HS-27A (cell line): Measurements from ENCODE around the gene TMEM190.
"Not testable (repeated sequence)": the region's sequence is repeated elsewhere in the genome, so short reads cannot be mapped to it uniquely, and the experiment has no call there.

Source experiments
- DNase-seq: peaks from one replicate; pipeline ENCODE4 v3.0.0-alpha.2; 2012; ENCODE audit warnings: low read depth, missing footprints

TMEM190 gene

DNA sequence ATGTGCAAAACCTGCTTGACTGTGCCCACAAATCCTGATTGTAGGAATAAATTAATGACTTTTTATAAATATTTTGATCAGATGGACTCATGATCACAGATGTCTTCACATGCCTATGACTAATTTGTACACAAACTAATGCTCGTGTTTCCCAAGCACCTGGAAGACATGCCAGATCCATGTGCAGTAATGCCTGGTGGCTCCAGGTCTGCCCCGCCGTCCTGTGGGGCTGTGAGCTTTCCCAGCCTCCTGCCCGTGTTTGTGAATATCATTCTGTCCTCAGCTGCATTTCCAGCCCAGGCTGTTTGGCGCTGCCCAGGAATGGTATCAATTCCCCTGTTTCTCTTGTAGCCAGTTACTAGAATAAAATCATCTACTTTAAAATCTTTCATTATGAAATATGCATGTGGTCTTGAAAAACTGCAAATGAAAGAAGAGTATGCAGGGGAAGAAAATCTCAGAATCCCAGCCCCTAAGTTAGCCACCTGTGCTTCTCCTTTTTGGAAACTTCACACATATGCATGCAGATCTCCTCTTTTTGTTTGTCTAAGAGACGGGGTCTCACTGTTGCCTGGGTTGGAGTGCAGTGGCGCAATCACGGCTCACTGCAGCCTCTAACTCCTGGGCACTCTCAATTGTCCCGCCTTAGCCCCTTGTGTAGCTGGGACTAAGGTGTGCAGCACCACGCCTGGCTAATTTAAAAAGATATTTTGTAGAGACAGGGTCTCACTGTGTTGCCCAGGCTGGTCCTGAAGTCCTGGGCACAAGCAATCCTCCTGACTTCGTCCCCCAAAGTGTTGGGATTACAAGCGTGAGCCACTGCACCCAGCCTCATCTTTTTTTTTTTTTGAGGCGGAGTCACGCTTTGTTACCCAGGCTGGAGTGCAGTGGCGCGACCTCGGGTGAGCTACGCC is 15.3 kb downstream of the TMEM190 start:
- no peak for DNase-seq

- DNase-seq, result no peak
Measured at GRCh38 chr19:55392820-55393761, 16.5 kb downstream of the TMEM190 start.

- no peak for DNase-seq
Measured at GRCh38 chr19:55398200-55398925, 21.7 kb downstream of the TMEM190 start.

DNA sequence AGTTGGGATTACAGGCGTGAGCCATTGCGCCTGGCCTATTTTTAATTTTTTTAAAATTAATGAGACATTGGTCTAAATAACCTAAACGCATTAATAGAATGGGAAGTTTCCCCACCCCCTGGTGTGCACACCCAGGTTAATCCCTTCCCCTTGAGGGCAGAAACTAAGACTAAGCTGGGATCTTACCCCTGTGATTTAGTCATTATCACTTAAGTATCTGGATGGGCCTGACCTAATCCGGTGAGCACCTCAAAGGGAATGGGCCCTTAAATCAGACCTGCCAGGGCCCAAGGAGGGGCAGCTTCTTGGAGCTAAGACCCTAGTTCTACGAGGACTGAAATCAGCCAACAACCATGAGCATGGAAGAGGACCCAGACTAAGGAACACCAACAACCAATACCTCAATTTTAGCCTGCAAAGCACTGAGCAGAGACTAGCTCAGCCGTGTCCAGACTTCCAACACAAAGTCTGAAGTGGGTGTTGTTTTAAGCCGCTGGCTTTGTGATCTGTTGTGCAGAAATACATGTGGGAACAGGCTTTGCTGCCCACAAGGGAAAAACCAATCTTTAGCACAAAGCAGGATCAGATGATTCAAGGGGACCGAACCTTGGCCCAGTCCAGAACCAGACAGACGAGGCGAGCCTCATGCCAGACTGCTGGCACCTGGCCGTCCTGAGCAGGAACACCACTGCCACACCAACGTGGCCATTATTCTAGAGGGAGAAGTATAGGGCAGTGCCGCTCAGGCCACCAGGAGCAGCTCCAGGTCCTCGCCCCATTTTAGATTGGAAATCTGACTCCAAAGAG is 23.9 kb downstream of the TMEM190 start:
- no peak for DNase-seq

DNA sequence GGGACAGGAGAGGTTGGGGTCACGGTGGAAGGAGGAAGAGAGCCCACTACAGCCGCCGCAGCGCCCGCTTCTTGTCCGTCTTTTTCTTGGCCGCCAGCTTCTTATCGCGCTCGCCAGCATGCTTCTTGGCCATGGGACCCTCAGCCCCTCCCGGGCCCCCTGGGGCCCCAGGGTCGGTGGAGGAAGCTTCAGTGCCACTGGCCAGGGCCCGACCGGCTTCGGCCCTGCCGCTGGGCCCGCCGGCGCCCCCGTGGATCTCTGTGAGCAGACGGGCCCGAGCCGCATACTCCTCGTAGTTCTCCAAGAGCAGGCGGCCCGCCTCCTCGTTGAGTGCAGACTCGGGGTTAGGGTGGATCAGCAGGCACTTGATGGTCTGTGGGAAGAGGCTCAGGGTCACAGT is 24.8 kb downstream of the TMEM190 start:
- not testable (repeated sequence) for DNase-seq

DNA sequence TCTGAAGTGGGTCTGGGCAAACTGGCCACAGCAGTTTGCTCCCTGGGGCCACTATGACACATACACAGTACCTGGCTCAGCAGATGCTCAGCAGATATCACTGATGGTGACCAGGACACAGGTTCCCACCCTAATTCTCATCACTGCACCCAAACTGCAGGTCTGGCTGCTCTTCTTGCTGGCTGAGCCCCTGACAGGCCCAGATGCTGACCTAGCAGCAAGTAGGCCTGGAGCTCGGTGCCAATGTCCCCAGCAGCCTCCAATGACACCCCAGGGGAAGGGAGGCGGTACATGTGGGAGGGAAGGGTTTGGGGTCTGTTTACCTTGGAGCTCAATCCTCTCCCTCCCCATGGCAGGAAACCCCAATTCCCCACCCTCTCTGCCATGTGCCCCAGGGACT is 25.9 kb downstream of the TMEM190 start:
- no peak for DNase-seq

- DNase-seq, result no peak
Measured at GRCh38 chr19:55405638-55406037, 29.0 kb downstream of the TMEM190 start.

GRCh38 chr19:55406091-55406825 is 29.6 kb downstream of the TMEM190 start:
- no peak for DNase-seq

GRCh38 chr19:55406826-55407549 is 30.4 kb downstream of the TMEM190 start:
- no peak for DNase-seq

DNA sequence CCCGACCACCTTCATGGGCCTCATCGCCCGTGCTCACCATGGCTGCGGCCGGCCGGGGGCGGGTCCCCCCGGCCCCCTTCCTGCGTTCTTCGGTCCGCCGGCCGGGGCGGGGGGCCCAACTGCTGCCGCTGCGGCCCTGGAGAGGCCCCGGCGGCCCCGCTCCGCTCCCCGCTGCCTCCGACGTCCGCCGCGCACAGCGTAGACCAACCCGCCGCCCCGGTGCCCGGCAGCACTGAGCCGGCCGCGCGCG is 30.8 kb downstream of the TMEM190 start, which contains the start of gene UBE2S:
UBE2S (minus strand) TSS at position 239 of the 250 bp plus-strand sequence; CDS start at position 40, 199 bp downstream.
- DNase-seq, result not testable (repeated sequence)

DNA sequence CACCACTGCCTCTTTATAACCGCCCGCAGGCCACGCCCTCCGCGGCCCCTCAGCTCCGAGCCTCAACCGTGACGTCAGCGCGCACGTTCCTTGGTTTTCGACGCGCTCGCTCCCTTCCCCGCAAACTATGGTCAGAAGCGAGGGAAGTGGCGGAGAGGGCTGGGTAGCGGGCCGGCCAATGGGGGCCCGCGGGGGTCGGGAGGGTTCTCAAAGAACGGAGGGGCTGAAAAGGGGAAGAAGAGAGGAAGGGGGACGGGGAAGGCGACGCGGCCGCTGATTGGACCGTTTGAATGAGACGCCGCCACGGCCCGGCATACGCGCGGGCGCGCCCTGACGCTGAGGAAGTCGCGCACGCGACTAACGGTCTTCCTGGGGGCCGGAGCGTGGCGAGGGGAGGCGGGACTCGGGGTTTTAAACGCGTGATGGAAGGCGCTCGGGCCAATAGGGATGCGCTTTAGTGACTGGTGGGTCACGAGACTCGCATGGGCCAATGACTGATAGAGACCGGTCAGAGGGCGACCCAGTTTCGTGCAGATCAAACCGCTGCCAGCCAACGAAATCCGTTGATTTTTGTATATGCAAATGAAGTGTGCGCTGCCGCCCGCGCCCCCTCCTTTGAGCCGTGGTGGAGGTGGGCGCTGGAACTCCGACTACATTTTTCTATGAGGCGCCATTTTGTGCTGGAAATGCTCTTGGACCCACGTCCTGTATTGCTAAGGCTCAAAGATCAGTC is 31.3 kb downstream of the TMEM190 start:
- DNase-seq, result peak; percentile 99

DNA sequence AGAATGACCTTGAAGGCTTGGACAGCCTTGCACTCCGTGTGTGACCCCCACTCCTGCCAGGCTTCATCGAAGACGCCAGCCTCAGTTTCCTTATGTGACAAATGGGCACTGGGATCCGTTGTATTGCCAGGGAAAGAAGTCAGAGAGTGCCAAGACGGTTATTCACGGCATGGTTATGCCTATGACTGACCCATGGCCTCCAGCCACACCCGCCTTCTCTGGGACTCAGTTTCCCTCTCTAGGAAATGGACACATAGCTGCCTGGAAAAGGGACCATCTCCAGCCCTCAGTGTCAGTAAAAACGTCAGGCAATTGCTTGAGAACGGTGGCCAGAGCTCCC is 31.9 kb downstream of the TMEM190 start:
- no peak for DNase-seq

DNA sequence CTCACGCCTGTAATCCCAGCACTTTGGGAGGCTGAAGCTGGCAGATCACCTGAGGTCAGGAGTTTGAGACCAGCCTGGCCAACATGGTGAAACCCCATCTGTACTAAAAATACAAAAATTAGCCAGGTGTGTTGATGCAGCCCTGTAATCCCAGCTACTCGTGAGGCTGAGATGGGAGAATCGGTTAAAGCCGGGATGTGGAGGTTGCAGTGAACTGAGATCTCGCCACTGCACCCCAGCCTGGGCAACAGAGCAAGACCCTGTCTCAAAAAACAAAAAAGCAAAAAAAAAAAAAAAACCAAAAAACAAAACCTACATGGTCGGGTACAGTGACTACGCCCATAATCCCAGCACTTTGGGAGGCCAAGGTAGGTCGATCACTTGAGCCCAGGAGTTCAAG is 32.6 kb downstream of the TMEM190 start:
- DNase-seq, result not testable (repeated sequence)

- DNase-seq, result no peak
Measured at GRCh38 chr19:55410168-55410567, 33.5 kb downstream of the TMEM190 start.

- DNase-seq, result peak; percentile 77
Measured at GRCh38 chr19:55418185-55418584, 41.6 kb downstream of the TMEM190 start.

DNA sequence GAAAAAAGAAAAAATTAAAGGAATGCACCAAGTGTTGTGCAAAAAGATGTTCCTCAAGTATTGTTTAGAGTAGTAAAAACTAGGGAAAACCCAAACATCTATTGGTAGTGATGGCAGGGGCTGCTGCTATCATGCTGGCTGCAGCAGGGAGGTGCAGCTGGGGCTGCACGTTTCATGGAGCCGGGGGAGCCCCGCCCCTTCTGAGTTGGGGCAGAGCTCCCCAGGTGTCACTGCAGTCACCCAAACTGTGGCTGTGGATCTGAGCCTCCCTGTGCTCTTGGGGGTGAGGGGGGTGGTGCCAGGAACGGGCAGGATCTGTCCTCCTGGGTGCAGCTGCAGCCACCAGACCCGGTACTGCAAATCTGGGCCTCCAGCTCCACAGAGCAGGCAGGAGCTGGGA is 42.5 kb downstream of the TMEM190 start:
- no peak for DNase-seq

- DNase-seq, result no peak
Measured at GRCh38 chr19:55419624-55420236, 43.1 kb downstream of the TMEM190 start.

GRCh38 chr19:55421281-55421680 is 44.7 kb downstream of the TMEM190 start:
- DNase-seq, result not testable (repeated sequence)
